ENCODE measurements around the gene BCL7B. TPM values are rescaled to one million over a fixed set of nuclear protein-coding genes. Genes with fewer than 3 reads are reported as not detected.
"Not testable (repeated sequence)": the region's sequence is repeated elsewhere in the genome, so short reads cannot be mapped to it uniquely, and the experiment has no call there.

BCL7B gene
- total RNA-seq, 5 donors from 2014 or later (not counting 1 experiment from before 2014, with no cell fraction given), result 56.3 to 106 (median 63.8) TPM

GRCh38 chr7:73557108-73557396, 438 bp downstream of the BCL7B start:
- peaks cover 32 to 36% (median 34%) of the 10 kb centered on the region in 3 donors for H3K4me1 Mint-ChIP-seq
- peak; percentile 92 to 95 (median 94) for ATAC-seq (replicated peaks in 1 of 4)
- Histone ChIP-seq H3K9me3 (no peaks in the 10 kb centered on the region), H3K27me3 (replicated peaks in 1 of 2; ENCODE audit: control insufficient read depth in 2 of 2, extremely low read depth in 1 of 2, insufficient read depth in 2 of 2, low read length in 1 of 2) (no peaks in the 10 kb centered on the region), H3K36me3 (ENCODE audit: control insufficient read depth in 2 of 2, extremely low read depth in 1 of 2, insufficient read depth in 1 of 2, low read length in 1 of 2) (peaks cover 8 to 9% of the 10 kb centered on the region in 2 donors), H3K27ac (ENCODE audit: low read length) (peak overlapping the region; percentile 95), H3K4me1 (ENCODE audit: control insufficient read depth in 1 of 2, extremely low read depth in 1 of 2, insufficient read depth in 2 of 2, low read length in 2 of 2) (peaks cover 12 to 29% of the 10 kb centered on the region in 2 experiments), H3K4me3 (ENCODE audit: control insufficient read depth in 1 of 2, extremely low read depth in 1 of 2, low read length in 1 of 2) (peak overlapping the region; percentile 90 to 94)
- no peaks in the 10 kb centered on the region for H3K9me3 Mint-ChIP-seq
- peaks cover 8% of the 10 kb centered on the region for H3K36me3 Mint-ChIP-seq
- H3K4me3 Mint-ChIP-seq, result peak overlapping the region; percentile 90 to 95 (median 92)
- peak overlapping the region; percentile 78 to 91 for H3K27ac Mint-ChIP-seq
- POLR2A ChIA-PET, result interaction anchor here (0.6 to 1.5 kb wide), 5 partner anchors 21 to 38 kb away, joined by 3 to 7 read pairs (median 6); partner anchors contain the start of gene TBL2 (in 2 of the 2)
- DNase-seq, result peak; percentile 74 to 95 (median 87)
- WGBS (ENCODE audit: insufficient coverage), result under 1% methylated on average over 33 of the region's 36 CpGs
- CTCF ChIA-PET, result interaction anchor here in 1 of 2 donors (0.6 to 1.5 kb wide), 3 partner anchors 34 to 144 kb away, joined by 3 to 7 read pairs (median 4); partner anchors contain the start of gene BAZ1B
- H3K27me3 Mint-ChIP-seq, result no peaks in the 10 kb centered on the region

GRCh38 chr7:73556208-73557107, 1.0 kb downstream of the BCL7B start:
- ATAC-seq (replicated peaks in 1 of 4) (no peak), DNase-seq (no peak)
- H3K36me3 ChIP-seq (ENCODE audit: control insufficient read depth in 2 of 2, extremely low read depth in 1 of 2, insufficient read depth in 1 of 2, low read length in 1 of 2), result peaks cover 9 to 13% of the 10 kb centered on the region in 2 donors
- no peaks in the 10 kb centered on the region for H3K27me3 ChIP-seq (replicated peaks in 1 of 2; ENCODE audit: control insufficient read depth in 2 of 2, extremely low read depth in 1 of 2, insufficient read depth in 2 of 2, low read length in 1 of 2)
- H3K4me1 ChIP-seq (ENCODE audit: control insufficient read depth in 1 of 2, extremely low read depth in 1 of 2, insufficient read depth in 2 of 2, low read length in 2 of 2), result peaks cover 12 to 29% of the 10 kb centered on the region in 2 experiments
- Mint-ChIP-seq H3K4me3 (peak overlapping the region; percentile 90 to 95 (median 92)), H3K36me3 (peaks cover 9% of the 10 kb centered on the region), H3K27me3 (no peaks in the 10 kb centered on the region), H3K4me1 (peaks cover 32 to 37% (median 35%) of the 10 kb centered on the region in 3 donors), H3K9me3 (no peaks in the 10 kb centered on the region), H3K27ac (peak overlapping the region; percentile 63 to 91)
- peak overlapping the region; percentile 68 for H3K27ac ChIP-seq (ENCODE audit: low read length)
- CTCF ChIA-PET, result interaction anchor here in 1 of 2 donors (0.6 to 1.5 kb wide), 2 partner anchors 34 to 178 kb away, joined by 3 to 4 read pairs; partner anchors contain the start of gene BAZ1B
- POLR2A ChIA-PET, result interaction anchor here (1.0 to 1.5 kb wide), 4 partner anchors 22 to 37 kb away, joined by 3 to 6 read pairs (median 4); partner anchors contain the start of gene TBL2 (in 2 of the 2)
- peak overlapping the region; percentile 90 to 94 for H3K4me3 ChIP-seq (ENCODE audit: control insufficient read depth in 1 of 2, extremely low read depth in 1 of 2, low read length in 1 of 2)
- H3K9me3 ChIP-seq, result no peaks in the 10 kb centered on the region
- WGBS (ENCODE audit: insufficient coverage), result 15% methylated on average over 5 of the region's 28 CpGs

DNA sequence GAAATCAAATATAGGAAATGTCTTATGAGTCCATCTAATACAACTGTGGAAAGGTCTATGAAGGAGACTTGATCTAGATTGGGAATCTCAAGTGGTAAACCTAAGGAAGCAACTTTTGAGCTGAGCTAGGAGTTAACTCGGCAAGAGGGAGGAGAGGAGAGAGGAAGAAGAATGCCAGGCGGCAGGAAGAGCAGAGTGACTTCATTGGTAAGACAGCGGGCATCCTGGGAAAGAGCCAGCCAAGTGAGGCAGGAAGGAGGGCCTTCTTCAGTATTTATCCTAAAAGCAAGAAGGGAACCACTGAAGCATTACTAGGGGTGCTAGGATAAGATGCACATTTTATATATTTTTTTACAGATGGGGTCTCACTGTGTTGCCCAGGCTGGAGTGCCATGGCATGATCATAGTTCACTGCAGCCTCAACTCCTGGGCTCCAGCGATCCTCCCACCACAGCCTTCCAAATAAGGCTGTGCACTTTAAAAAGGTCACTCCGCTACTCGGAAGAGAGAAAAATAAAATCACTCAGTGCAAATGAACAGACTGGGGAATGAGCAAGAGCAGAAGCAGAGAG, 2.0 kb downstream of the BCL7B start:
- ATAC-seq (replicated peaks in 1 of 4), result no peak
- Histone ChIP-seq H3K4me3 (ENCODE audit: control insufficient read depth in 1 of 2, extremely low read depth in 1 of 2, low read length in 1 of 2) (peak overlapping the region in 1 of 2 donors; percentile 8), H3K9me3 (no peaks in the 10 kb centered on the region), H3K4me1 (ENCODE audit: control insufficient read depth in 1 of 2, extremely low read depth in 1 of 2, insufficient read depth in 2 of 2, low read length in 2 of 2) (peaks cover 12 to 29% of the 10 kb centered on the region in 2 experiments), H3K36me3 (ENCODE audit: control insufficient read depth in 2 of 2, extremely low read depth in 1 of 2, insufficient read depth in 1 of 2, low read length in 1 of 2) (peaks cover 9 to 21% of the 10 kb centered on the region in 2 donors), H3K27ac (ENCODE audit: low read length) (no peak overlapping the region), H3K27me3 (replicated peaks in 1 of 2; ENCODE audit: control insufficient read depth in 2 of 2, extremely low read depth in 1 of 2, insufficient read depth in 2 of 2, low read length in 1 of 2) (no peaks in the 10 kb centered on the region)
- H3K4me1 Mint-ChIP-seq, result peaks cover 32 to 41% (median 38%) of the 10 kb centered on the region in 3 donors
- CTCF ChIA-PET, result interaction anchor here in 1 of 2 donors (0.6 to 1.5 kb wide), 2 partner anchors 11 to 33 kb away, joined by 3 to 4 read pairs; partner anchors contain the start of gene BAZ1B
- H3K27ac Mint-ChIP-seq, result peak overlapping the region; percentile 63 to 91
- H3K36me3 Mint-ChIP-seq, result peaks cover 13% of the 10 kb centered on the region
- peak overlapping the region; percentile 90 to 95 (median 92) for H3K4me3 Mint-ChIP-seq
- WGBS (ENCODE audit: insufficient coverage), result 84% methylated on average over 3 of the region's 6 CpGs
- no peak for DNase-seq
- POLR2A ChIA-PET, result interaction anchor here in 1 of 2 donors (0.6 kb wide), 1 partner anchor 9 kb away, joined by 3 read pairs; no protein-coding TSS in a partner anchor
- H3K9me3 Mint-ChIP-seq, result no peaks in the 10 kb centered on the region
- H3K27me3 Mint-ChIP-seq, result no peaks in the 10 kb centered on the region

- H3K4me3 Mint-ChIP-seq; DNase-seq; H3K9me3 ChIP-seq; H3K27me3 Mint-ChIP-seq; H3K27ac ChIP-seq (ENCODE audit: low read length); H3K27ac Mint-ChIP-seq; H3K27me3 ChIP-seq (replicated peaks in 1 of 2; ENCODE audit: control insufficient read depth in 2 of 2, extremely low read depth in 1 of 2, insufficient read depth in 2 of 2, low read length in 1 of 2); ATAC-seq (replicated peaks in 1 of 4); H3K4me3 ChIP-seq (ENCODE audit: control insufficient read depth in 1 of 2, extremely low read depth in 1 of 2, low read length in 1 of 2); H3K9me3 Mint-ChIP-seq: not testable (repeated sequence)
- Histone ChIP-seq H3K36me3 (ENCODE audit: control insufficient read depth in 2 of 2, extremely low read depth in 1 of 2, insufficient read depth in 1 of 2, low read length in 1 of 2) (peaks cover 14 to 39% of the 10 kb centered on the region in 2 donors), H3K4me1 (ENCODE audit: control insufficient read depth in 1 of 2, extremely low read depth in 1 of 2, insufficient read depth in 2 of 2, low read length in 2 of 2) (peaks cover 0 to 16% of the 10 kb centered on the region in 2 experiments)
- 86% methylated on average over 5 of the region's 5 CpGs for WGBS (ENCODE audit: insufficient coverage)
- Mint-ChIP-seq H3K4me1 (peaks cover 42 to 53% (median 46%) of the 10 kb centered on the region in 3 donors), H3K36me3 (peaks cover 20% of the 10 kb centered on the region)
- POLR2A ChIA-PET, result interaction anchor here in 1 of 2 donors (0.7 kb wide), 1 partner anchor 1478 kb away, joined by 6 read pairs; no protein-coding TSS in a partner anchor
- CTCF ChIA-PET, result interaction anchor here in 1 of 2 donors (0.7 kb wide), 1 partner anchor 45 kb away, joined by 4 read pairs; no protein-coding TSS in a partner anchor
These were observed 7.4 kb downstream of the BCL7B start for GRCh38 chr7:73550093-73550492.

GRCh38 chr7:73549176-73549575, 8.3 kb downstream of the BCL7B start:
- no CpG with 5 or more reads among the region's 4 CpGs for WGBS (ENCODE audit: insufficient coverage)
- Mint-ChIP-seq H3K9me3 (no peaks in the 10 kb centered on the region), H3K4me1 (peaks cover 35 to 46% (median 36%) of the 10 kb centered on the region in 3 donors), H3K27me3 (no peaks in the 10 kb centered on the region), H3K4me3 (no peak overlapping the region), H3K27ac (peak overlapping the region; percentile 8 to 79), H3K36me3 (peaks cover 17% of the 10 kb centered on the region)
- Histone ChIP-seq H3K4me1 (ENCODE audit: control insufficient read depth in 1 of 2, extremely low read depth in 1 of 2, insufficient read depth in 2 of 2, low read length in 2 of 2) (peaks cover 0 to 10% of the 10 kb centered on the region in 2 experiments), H3K27me3 (replicated peaks in 1 of 2; ENCODE audit: control insufficient read depth in 2 of 2, extremely low read depth in 1 of 2, insufficient read depth in 2 of 2, low read length in 1 of 2) (no peaks in the 10 kb centered on the region), H3K36me3 (ENCODE audit: control insufficient read depth in 2 of 2, extremely low read depth in 1 of 2, insufficient read depth in 1 of 2, low read length in 1 of 2) (peaks cover 14 to 39% of the 10 kb centered on the region in 2 donors), H3K27ac (ENCODE audit: low read length) (no peak overlapping the region), H3K9me3 (no peaks in the 10 kb centered on the region), H3K4me3 (ENCODE audit: control insufficient read depth in 1 of 2, extremely low read depth in 1 of 2, low read length in 1 of 2) (no peak overlapping the region)
- ChIA-PET POLR2A (no interaction called here), CTCF (interaction anchor here in 1 of 2 donors (0.7 kb wide), 1 partner anchor 44 kb away, joined by 4 read pairs; no protein-coding TSS in a partner anchor)
- DNase-seq, result no peak
- ATAC-seq (replicated peaks in 1 of 4), result no peak

GRCh38 chr7:73547841-73548240, 9.6 kb downstream of the BCL7B start:
- H3K36me3 ChIP-seq (ENCODE audit: control insufficient read depth in 2 of 2, extremely low read depth in 1 of 2, insufficient read depth in 1 of 2, low read length in 1 of 2), result peaks cover 19 to 47% of the 10 kb centered on the region in 2 donors
- H3K4me1 ChIP-seq (ENCODE audit: control insufficient read depth in 1 of 2, extremely low read depth in 1 of 2, insufficient read depth in 2 of 2, low read length in 2 of 2), result peaks cover 0 to 10% of the 10 kb centered on the region in 2 experiments
- H3K27me3 Mint-ChIP-seq, result no peaks in the 10 kb centered on the region
- H3K9me3 Mint-ChIP-seq, result no peaks in the 10 kb centered on the region
- H3K4me3 ChIP-seq (ENCODE audit: control insufficient read depth in 1 of 2, extremely low read depth in 1 of 2, low read length in 1 of 2), result no peak overlapping the region
- no peaks in the 10 kb centered on the region for H3K9me3 ChIP-seq
- ChIA-PET POLR2A (no interaction called here), CTCF (interaction anchor here in 1 of 2 donors (0.6 to 1.5 kb wide), 2 partner anchors 25 to 61 kb away, joined by 3 to 5 read pairs; partner anchors contain the start of gene BAZ1B)
- peaks cover 36 to 45% (median 36%) of the 10 kb centered on the region in 3 donors for H3K4me1 Mint-ChIP-seq
- peaks cover 23% of the 10 kb centered on the region for H3K36me3 Mint-ChIP-seq
- no peak overlapping the region for H3K4me3 Mint-ChIP-seq
- DNase-seq (no peak), ATAC-seq (replicated peaks in 1 of 4) (no peak)
- WGBS (ENCODE audit: insufficient coverage), result 92% methylated on average over 7 of the region's 9 CpGs
- no peak overlapping the region for H3K27ac ChIP-seq (ENCODE audit: low read length)
- no peaks in the 10 kb centered on the region for H3K27me3 ChIP-seq (replicated peaks in 1 of 2; ENCODE audit: control insufficient read depth in 2 of 2, extremely low read depth in 1 of 2, insufficient read depth in 2 of 2, low read length in 1 of 2)
- no peak overlapping the region for H3K27ac Mint-ChIP-seq

Data from T-cell (primary cell).